ENCODE data around the gene HCAR2. TPM values are rescaled to one million over a fixed set of nuclear protein-coding genes. Genes with fewer than 3 reads are reported as not detected.
"Not testable (repeated sequence)": the region's sequence is repeated elsewhere in the genome, so short reads cannot be mapped to it uniquely, and the experiment has no call there.

The HCAR2 gene
- 1 to 10 TPM; 3.3 to 4.4 TPM for total RNA-seq
- long read RNA-seq: 0 reads

DNA sequence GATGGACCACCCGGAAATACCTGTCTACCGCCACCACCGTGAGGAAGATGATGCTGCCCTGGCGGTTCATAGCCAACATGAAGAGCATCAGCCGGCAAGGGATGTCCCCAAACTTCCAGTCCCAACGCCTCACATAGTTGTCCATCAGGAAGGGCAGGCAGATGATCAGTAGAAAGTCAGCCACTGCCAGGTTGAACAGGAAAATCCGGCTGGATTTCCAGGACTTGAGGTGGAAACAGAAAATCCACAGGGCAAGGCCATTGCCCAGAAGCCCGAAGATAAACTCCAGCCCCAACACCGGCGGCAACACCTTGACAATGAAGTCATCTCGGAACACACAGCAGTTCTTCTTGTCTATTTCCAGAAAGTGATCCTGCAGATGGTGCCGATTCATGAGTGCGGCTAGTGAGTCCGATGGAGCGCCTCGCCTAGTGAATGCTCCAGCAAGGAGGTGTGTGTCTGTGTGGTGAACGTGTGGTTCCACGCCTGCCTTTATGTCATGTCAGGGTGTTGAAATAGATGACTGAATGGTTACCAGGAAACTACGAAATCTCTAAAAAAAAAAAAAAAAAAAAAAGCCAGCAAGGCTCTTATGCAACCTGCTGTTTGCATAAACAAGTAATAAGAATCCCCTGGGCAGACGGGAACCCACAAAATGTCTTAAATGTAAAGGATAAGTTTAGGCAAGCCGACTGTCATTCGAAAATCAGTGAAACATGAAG, at the start of gene HCAR2:
Gene HCAR2 (minus strand): TSS at position 468 of the 722 bp plus-strand sequence. CDS start 74 bp downstream, at position 394.
- intact Hi-C loops (cut with DNase I); DNase-seq: not testable (repeated sequence)
- ATAC-seq: peak in 1 of 2 donors; percentile 36

GRCh38 chr12:122752464-122753318, 49.5 kb upstream of the HCAR2 start, which contains the start of gene DENR:
Gene DENR, plus strand, starts transcription at chr12:122752824. Its CDS starts 878 bp downstream, at chr12:122753702.
- intact Hi-C loops (cut with DNase I): loop anchor here in 1 of 2 donors (2.0 to 10.0 kb wide), 2 partner anchors 114 to 228 kb away; partner anchors contain the start of genes KNTC1 and RSRC2
- DNase-seq: peak; percentile 98
- peak; percentile 98 to 99 for ATAC-seq

GRCh38 chr12:122750781-122751515, 47.8 kb upstream of the HCAR2 start:
- intact Hi-C loops (cut with DNase I): loop anchor here in 1 of 2 donors (10.0 kb wide), 1 partner anchor 226 kb away; the partner anchor contains the start of genes KNTC1 and RSRC2
- ATAC-seq, DNase-seq: not testable (repeated sequence)

- intact Hi-C loops (cut with DNase I): loop anchor here in 1 of 2 donors (10.0 kb wide), 1 partner anchor 225 kb away; the partner anchor contains the start of genes KNTC1 and RSRC2
- ATAC-seq: no peak
- DNase-seq: no peak
Measured at GRCh38 chr12:122749569-122750332, 46.6 kb upstream of the HCAR2 start.

DNA sequence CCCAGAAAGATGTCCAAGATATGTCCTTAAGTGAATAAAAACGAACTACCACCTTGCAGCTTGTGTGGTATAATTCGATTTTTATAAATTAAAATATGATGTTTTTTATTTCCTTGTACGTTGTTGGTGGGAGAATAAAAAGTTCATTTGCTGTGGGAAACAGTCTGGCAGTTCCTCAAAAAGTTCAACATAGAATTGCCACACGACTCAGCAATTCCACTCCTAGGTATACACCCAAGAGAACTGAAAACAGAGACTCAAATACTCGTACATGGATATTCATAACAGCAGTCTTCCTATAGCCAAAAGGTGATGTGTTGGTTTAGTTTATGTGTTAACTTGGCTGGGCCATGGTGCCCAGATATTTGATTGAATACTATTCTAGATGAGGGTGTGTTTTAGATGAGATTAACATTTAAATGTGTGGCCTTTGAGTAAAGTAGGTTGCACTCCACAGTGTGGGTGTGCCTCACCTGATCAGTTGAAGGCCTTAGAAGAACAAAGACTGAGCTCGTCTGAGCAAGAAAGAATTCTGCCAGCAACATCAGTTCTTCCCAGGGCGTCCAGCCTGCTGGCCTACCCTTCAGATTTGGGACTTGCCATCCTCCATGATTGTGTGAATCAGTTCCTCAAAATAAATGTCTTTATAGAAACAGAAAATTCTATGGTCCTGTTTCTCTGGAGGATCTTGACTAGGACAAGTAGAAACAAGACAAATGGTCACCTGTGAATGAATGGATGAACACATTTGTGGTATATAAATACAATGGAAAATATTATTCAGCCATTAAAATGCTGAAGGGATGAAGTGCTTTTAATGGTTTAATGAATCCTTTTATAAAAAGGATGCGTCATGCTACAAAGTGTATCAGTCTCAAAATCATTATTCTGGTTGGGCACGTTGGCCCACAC, 44.3 kb upstream of the HCAR2 start:
- no peak for ATAC-seq
- DNase-seq: no peak
- intact Hi-C loops (cut with DNase I): no loop called here

GRCh38 chr12:122743895-122744525, 40.9 kb upstream of the HCAR2 start:
- intact Hi-C loops (cut with DNase I): no loop called here
- ATAC-seq (no peak), DNase-seq (no peak)

DNA sequence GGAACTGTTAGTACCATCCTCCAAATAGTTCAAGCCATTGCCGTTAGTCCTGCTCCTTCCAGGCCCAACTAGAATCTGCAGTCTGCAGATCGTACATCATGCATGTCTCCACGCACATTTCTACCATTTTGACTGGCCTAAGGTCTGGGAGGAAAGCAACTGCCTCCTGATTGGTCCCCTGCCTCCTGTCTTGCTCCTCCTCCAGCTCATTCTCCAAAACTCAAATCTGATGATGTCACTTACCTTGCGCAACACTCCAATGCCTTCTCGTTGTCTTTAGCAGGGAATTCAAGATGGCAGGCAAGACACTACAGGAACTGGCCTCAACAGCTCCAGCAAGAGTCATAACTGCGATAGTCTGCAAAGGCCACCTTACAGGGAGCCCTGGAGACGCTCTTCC, 37.2 kb upstream of the HCAR2 start:
- intact Hi-C loops (cut with DNase I): no loop called here
- ATAC-seq (no peak), DNase-seq (no peak)

GRCh38 chr12:122738571-122738970, 35.4 kb upstream of the HCAR2 start:
- ATAC-seq (no peak), DNase-seq (no peak)
- intact Hi-C loops (cut with DNase I): no loop called here

GRCh38 chr12:122732611-122733010, 29.5 kb upstream of the HCAR2 start:
- intact Hi-C loops (cut with DNase I): no loop called here
- DNase-seq: no peak
- ATAC-seq: no peak

GRCh38 chr12:122732170-122732569, 29.0 kb upstream of the HCAR2 start:
- no peak for DNase-seq
- no peak for ATAC-seq
- intact Hi-C loops (cut with DNase I): no loop called here

DNA sequence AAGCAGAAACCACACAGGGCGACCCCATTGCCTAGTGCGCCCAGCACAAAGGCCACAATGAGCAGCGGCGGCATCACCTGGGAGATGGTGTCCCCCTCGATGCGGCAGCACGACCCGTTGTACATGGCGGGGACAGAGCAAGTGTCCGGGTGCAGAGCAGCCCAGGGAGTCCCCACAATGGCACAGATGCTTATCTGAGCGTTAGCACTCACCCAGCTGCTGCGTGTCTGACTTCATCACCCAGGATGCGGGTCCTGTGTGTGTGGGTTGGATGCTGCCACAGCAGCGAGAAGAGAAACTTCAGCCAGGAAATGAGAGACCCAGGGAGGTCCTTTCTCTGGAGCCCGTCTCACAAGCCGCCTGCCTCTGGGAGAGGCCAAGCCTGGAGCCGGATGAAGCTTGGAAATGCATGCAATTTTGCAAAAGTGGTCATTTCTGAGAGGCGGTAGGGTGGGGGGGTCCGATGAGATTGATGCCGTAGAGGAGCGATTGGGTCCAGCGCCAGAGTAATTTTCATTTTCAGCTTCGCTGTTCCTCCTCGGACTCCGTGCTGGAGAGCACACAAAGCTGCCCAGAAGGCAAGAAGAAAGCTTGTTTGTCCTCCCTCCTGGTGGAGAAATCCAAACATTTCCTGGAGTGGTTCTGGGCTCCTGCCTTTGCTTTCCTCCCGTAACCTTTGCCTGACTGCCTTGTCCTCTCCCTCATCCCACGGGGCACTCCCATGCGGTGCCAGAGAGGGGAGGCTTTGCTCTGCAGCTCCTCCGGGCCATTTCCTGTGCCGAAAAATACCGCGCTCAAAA, 27.3 kb upstream of the HCAR2 start, which contains the start of gene HCAR1:
Gene HCAR1 (minus strand): TSS at position 630 of the 800 bp plus-strand sequence. CDS start 505 bp downstream, at position 125.
- intact Hi-C loops (cut with DNase I): no loop called here
- ATAC-seq (peak; percentile 67 to 91), DNase-seq (no peak)

DNA sequence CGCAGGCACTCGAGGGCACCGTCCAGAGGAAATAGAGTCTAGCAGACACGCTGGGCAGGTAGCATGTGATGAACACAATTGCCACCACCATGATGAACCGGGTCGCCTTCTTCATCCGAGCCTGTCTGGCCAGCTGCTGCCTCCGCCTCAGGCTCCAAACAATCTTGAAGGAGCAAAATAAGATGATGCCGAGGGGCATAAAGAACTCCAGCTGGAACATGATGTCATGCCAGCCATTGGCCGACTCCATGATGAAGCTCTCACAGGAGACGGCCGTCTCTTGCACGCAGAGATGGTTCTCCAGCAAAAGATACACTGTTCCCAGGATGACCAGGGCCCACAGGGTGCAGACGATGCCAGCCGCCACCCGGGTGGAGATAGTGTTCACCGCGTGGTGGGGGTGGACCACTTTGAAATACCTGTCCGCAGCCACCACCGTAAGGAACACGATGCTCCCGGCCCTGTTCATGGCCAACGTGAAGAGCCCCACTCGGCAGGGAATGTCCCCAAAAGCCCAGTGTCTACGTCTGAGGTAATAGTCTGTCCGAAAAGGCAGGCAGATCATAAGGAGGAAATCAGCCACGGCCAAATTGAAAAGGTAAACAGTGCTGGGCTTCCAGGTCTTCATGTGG, 26.5 kb upstream of the HCAR2 start:
- intact Hi-C loops (cut with DNase I): no loop called here
- DNase-seq: no peak
- ATAC-seq: no peak

- no peak for ATAC-seq
- intact Hi-C loops (cut with DNase I): no loop called here
- DNase-seq: no peak
Measured at GRCh38 chr12:122726080-122726558, 23.0 kb upstream of the HCAR2 start.

DNA sequence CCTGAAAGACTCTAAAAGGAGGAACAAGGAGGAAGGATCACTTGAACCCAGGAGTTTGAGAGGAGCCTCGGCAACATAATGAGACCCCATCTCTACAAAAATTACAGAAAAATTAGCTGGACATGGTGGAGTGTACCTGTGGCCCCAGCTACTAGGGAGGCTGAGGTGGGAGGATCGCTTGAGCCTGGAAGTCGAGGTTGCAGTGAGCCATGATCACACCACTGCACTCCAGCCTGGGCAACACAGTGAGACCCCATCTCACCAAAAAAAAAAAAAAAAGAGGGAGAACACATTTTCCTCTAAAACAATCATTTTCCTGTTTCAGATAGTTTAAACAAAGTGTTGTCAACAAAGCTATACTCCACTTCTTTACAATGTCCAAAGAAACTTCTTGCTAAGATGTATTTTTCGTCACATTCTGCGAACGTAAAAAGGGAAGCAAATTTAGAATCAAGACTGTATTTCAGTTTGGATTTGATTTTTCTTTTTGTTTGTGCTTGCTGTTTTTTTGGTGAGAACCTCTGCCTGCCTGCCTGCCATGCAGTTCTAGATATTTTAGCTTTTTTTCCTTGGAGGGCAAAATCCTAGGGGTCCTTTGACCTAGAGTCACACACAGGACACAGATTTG, 22.4 kb upstream of the HCAR2 start:
- DNase-seq: no peak
- intact Hi-C loops (cut with DNase I): no loop called here
- no peak for ATAC-seq

GRCh38 chr12:122724641-122725243, 21.6 kb upstream of the HCAR2 start:
- intact Hi-C loops (cut with DNase I): no loop called here
- no peak for ATAC-seq

More at GRCh38 chr12:122724641-122725243, 21.6 kb upstream of the HCAR2 start:
- DNase-seq: no peak

All from left cardiac atrium (tissue), 4 donors.